ENCODE measurements around the gene CCDC85B.

The CCDC85B gene

GRCh38 chr11:65912845-65913244 is 22.4 kb downstream of the CCDC85B start:
- no peak for DNase-seq

DNA sequence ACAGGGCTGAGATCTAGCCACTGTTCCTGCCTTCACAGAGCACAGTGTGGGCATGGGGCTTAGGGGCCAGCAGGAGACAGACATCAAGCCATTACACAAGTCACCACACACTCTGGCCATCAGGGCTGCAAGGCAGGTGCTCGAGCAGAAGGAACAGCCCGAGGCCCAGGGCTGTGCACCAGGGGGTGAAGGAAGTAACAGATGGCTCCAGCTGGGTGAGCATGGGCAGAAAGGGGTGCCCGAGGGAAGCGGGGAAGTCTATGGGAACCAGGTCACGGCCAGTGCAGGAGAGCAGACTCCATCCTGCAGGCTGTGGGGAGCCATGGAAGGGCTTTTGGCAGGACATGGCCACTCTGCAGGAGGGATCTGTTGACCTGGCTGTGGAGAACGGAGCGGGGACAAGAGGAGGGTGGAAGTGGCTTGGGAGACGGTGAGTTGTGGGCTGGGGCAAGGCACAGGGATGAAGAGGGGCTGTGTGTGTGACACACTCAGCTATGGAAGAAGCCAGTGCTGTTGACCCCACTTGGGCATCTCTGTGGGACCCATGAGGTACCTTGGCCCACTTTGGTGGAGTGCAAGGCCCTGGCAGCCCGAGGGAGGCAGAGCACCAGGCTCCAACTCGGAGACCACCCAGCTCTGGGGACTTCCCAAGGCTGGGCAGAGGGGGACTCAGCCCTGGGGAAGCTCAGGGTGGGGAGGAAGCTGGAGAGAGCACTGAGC is 24.8 kb downstream of the CCDC85B start:
- no peak for DNase-seq

GRCh38 chr11:65915821-65916251 is 25.4 kb downstream of the CCDC85B start:
- no peak for DNase-seq

DNA sequence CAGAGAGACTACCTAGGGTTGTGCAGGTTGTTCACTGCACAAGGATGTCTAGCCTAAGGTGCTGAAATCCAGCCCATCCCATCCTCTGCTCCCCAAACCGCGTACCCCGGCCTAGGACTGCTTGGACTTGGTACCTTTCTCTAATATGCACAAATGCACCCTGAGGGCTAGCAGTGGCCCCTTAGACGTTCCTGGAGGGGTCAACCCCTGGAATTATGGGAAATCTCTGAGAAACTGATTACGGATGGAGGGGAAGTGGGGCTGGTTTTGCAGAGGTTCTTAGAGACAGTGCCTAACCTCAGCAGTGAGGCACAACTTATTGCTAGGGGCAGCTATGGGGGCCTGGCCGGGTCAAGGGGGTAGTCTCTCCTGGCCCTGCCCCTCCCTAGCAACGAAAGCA is 25.9 kb downstream of the CCDC85B start:
- no peak for DNase-seq

- no peak for DNase-seq
Measured at GRCh38 chr11:65917077-65917433, 26.6 kb downstream of the CCDC85B start.

DNA sequence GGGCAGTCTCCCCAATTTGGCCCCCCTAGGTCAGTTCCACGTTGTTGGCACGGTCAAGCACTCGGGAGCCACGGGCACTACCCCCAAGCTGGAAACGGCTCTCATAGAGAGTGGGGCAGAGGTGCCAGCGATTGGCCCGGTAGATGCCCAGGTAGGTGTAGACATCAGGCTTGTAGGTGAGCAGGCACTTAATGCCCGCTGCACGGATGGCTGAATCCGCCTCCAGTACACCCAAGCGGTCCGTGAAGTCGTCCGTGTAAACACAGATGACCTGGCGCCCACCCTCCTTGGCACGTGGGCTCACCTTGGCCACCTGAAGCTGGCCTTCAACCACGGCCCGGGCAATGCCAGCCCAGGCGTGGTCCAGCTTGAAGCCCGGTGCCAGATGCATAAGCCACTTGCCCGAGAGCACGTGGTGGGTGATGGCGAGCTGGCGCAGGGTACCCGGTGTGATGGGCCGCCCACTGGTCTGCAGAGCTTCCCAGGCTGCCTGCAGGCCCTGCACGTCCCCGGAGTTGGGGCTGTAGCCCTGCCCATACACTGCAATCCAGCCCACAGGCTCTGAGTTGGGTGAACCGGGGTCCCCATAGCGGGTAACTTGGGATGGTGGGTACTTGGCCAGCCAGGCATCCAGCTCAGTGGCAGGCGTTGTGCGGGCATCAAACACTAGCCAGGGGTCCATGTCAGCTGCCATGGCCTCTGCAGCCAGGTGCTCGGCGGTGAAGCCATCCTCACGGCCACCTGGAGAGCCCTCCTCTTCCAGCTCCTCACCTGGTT is 27.1 kb downstream of the CCDC85B start:
- no peak for DNase-seq

- no peak for DNase-seq
Measured at GRCh38 chr11:65918211-65919140, 28.0 kb downstream of the CCDC85B start, which contains the start of gene C11orf68. C11orf68 (minus strand) TSS chr11:65919062; CDS start chr11:65919031, 31 bp downstream.

DNA sequence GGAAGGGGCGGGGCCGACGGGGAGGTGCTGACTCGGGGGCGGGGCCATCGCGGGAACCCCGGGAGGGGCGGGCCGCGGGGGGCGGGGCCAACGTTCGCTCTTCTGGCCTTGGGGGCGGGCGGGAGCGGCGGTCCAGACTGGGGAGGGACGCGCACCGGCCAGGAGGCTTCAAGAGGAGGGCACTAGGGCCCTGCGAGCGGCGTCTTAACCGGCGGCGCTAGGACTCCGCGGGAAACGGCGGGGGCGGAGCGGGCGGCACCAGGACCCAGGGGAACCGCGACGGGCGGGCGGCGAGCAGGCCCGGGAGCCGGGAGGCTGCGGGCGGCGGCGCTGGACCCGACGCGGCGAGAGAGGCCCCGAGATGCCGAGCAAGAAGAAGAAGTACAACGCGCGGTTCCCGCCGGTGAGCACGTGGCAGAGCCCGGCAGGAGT is 28.7 kb downstream of the CCDC85B start, which contains the start of gene DRAP1:
DRAP1 (plus strand) TSS at position 286 of the 432 bp plus-strand sequence; CDS start at position 362, 76 bp downstream.
- peak; percentile 96 for DNase-seq

- no peak for DNase-seq
Measured at GRCh38 chr11:65919573-65920371, 29.3 kb downstream of the CCDC85B start.

GRCh38 chr11:65920372-65920802 is 29.9 kb downstream of the CCDC85B start:
- DNase-seq: no peak

DNA sequence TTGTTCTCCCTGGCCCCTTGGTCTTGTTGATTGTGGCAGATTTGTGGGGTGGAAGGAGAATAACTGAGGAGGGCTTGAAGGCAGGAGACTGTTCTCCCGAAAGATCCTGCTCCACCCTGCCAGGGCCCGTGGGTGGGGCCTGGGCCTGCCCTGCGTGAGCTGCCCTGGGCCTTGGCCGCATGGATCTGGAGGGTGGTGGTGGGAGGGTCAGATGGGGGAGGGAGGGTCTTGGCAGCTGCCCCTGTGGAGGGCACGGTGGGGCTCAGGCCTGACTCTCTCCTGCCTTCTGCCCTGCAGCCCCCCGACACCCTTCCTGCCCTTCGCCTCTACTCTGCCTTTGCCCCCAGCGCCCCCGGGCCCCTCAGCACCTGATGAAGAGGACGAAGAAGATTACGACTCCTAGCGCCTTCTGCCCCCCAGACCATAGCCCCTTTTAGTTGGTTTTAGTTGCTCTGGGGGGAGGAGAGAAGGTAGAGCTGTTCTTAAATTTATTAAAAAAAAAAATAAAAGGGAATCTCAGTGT is 30.6 kb downstream of the CCDC85B start:
- DNase-seq: no peak

- DNase-seq: no peak
Measured at GRCh38 chr11:65921876-65922275, 31.4 kb downstream of the CCDC85B start.

- DNase-seq: no peak
Measured at GRCh38 chr11:65922565-65922964, 32.1 kb downstream of the CCDC85B start.

- no peak for DNase-seq
Measured at GRCh38 chr11:65925397-65925796, 34.9 kb downstream of the CCDC85B start.

DNA sequence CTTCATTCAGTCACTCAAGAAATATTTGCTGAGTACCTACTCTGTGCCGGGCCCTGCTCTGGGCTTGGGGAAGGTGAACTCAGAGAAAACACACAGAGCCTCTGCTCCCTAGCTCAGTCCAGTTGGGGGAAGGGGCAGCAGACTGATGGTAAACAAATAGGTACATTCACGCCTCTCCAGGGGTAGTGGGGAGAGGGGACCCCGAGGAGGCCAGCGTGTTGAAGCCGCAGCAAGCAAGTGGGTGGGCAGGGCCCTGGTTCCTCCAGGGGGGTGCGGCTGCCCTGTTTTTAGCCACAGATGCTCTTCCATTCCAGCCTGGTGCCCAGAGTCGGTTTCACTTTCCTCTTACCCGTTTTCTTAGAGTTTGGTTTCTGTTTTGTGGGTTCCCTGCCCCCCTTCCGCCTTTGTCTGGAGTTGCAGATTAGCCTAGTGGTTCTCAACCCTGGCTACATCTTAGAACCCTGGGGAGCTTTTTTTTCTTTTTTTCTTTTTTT is 37.5 kb downstream of the CCDC85B start:
- no peak for DNase-seq

DNA sequence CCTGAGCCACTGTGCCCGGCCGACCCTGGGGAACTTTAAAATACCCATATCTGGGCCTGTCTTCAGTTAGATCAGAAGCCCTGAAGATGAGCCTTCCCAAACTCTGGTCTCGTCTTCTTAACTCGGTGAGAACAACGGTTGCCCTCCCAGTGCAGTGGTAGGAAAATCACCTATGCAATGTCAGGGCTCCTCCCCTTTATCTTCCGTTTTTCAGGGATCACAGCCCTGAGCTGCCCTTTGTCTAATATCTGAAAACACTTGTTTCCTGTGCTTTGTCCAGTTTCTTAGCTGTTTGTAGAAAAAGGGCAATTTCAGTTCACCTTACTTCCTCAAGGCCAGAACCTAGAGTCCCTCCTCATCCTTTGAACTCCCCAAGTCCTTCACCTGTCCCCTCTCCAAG is 38.2 kb downstream of the CCDC85B start:
- no peak for DNase-seq

GRCh38 chr11:65931773-65932557 is 41.5 kb downstream of the CCDC85B start:
- no peak for DNase-seq

DNA sequence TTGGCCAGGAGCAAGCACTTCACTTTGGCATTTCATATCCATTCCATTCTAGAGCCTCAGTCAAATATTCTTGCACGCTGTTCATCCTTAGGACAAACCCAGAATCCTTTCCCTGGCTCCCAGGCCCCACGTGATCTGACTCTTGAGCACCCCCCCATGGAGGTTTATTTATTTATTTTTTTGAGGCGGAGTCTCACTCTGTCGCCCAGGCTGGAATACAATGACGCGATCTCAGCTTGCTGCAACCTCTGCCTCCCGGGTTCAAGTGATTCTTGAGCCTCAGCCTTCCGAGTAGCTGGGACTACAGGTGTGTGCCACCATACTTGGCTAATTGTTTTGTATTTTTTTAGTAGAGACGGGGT is 42.1 kb downstream of the CCDC85B start:
- no peak for DNase-seq

GRCh38 chr11:65934014-65934413 is 43.5 kb downstream of the CCDC85B start:
- DNase-seq: no peak

- no peak for DNase-seq
Measured at GRCh38 chr11:65937766-65938165, 47.3 kb downstream of the CCDC85B start.
